ENCODE measurements around the gene TTC1.

DNA sequence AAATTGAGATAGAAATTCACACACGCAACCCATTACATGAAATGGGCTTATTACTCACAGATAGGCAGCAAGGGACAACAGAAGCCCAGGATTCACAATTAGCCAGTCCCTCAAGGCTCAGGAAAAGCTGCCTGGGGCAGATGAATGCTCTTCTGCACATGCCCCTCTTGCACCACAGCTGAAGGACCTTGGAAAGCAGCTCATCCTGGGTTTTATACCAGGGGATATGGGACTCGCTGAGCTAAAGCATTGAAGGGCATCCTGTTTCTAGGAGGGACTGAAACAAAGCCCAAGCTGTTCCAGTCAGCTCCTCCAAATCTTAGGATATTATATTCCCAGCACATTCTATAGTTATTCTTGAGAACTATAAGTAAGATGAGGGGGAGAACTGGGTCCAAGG is 15.7 kb upstream of the TTC1 start:
- TF ChIP-seq POLR2A (IDR thresholded peaks at IDR 0.05; ENCODE audit: low read length) (no peak), GATA1 (IDR thresholded peaks at IDR 0.05; ENCODE audit: low read depth, low read length) (no peak)
